CD4-positive, alpha-beta T cell treated with Interleukin-17A for 4 hours (primary cell): ENCODE measurements around the gene SRCAP.

Experiments
- DNase-seq: peaks from one replicate; pipeline ENCODE4 v3.0.0-alpha.2; 2020; ENCODE audit warnings: mixed read lengths

The SRCAP gene

GRCh38 chr16:30778549-30779244 lies 79.7 kb downstream of the SRCAP start:
- DNase-seq, result no peak

- DNase-seq, result no peak
These were observed 80.6 kb downstream of the SRCAP start for GRCh38 chr16:30779596-30779995.

- DNase-seq, result no peak
These were observed 81.0 kb downstream of the SRCAP start for GRCh38 chr16:30780021-30780420.

GRCh38 chr16:30780549-30780948 lies 81.6 kb downstream of the SRCAP start:
- no peak for DNase-seq

- DNase-seq, result no peak
These were observed 83.7 kb downstream of the SRCAP start for GRCh38 chr16:30782486-30783279.

- DNase-seq, result no peak
These were observed 84.5 kb downstream of the SRCAP start for GRCh38 chr16:30783280-30784109.

- DNase-seq, result no peak
These were observed 85.2 kb downstream of the SRCAP start for GRCh38 chr16:30784215-30784614.

GRCh38 chr16:30785126-30786106 lies 86.4 kb downstream of the SRCAP start:
- no peak for DNase-seq

- DNase-seq, result peak; percentile 19
These were observed 87.4 kb downstream of the SRCAP start for GRCh38 chr16:30786115-30786935.

- peak; percentile 57 for DNase-seq
These were observed 88.1 kb downstream of the SRCAP start, which contains the start of gene ZNF629 for GRCh38 chr16:30786936-30787612. TSS of gene ZNF629 (minus strand) at chr16:30787205. CDS start at chr16:30784482, 2,723 bp downstream.

- no peak for DNase-seq
These were observed 88.8 kb downstream of the SRCAP start for GRCh38 chr16:30787613-30788378.
